GM19238 (cell line): ENCODE measurements around the gene CDR2.
"Not testable (repeated sequence)": the region's sequence is repeated elsewhere in the genome, so short reads cannot be mapped to it uniquely, and the experiment has no call there.

ENCODE experiments used
- DNase-seq: peaks from one replicate; pipeline ENCODE4 v3.0.0; 2011; ENCODE audit warnings: low spot score; ENCODE audit not compliant: insufficient read length

CDR2 gene

GRCh38 chr16:22308824-22309520, 65.4 kb downstream of the CDR2 start:
- DNase-seq: no peak

GRCh38 chr16:22307838-22308237, 66.6 kb downstream of the CDR2 start:
- no peak for DNase-seq

GRCh38 chr16:22306788-22307187, 67.6 kb downstream of the CDR2 start:
- no peak for DNase-seq

DNA sequence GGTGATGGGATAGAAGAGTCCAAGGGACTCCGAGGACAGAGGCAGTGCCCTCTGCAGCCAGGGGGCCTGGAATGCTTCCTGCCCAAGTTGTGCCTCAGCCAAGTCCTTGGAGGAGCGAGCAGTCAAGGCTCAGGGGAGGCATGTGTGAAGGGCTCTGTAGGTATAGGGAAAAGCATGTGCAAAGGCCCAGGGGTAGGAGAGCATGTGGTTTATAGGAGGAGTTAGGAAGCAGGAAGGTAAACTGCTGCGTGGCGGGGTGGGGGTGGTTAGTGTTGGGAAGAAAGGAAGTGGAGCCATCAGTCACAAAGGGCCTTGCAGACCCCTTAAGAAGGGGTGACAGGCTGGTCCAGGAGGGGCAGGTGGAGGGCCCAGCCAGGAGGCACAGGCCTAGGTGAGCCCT, 70.0 kb downstream of the CDR2 start:
- no peak for DNase-seq

- DNase-seq: no peak
Measured at GRCh38 chr16:22302776-22303363, 71.5 kb downstream of the CDR2 start.

DNA sequence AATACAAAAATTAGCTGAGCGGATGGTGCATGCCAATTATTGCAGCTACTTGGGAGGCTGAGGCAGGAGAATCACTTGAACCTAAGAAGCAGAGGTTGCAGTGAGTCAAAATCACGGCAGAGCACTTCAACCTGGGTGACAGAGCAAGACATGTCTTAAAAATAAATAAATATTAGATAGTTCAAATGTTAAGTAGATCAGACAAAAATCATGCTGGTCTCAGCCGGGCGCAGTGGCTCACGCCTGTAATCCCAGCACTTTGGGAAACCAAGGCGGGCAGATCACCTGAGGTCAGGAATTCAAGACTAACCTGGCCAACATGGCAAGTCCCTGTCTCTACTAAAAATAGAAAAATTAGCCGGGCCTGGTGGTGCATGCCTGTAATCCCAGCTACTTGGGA, 73.0 kb downstream of the CDR2 start:
- not testable (repeated sequence) for DNase-seq

- no peak for DNase-seq
Measured at GRCh38 chr16:22300427-22301071, 73.9 kb downstream of the CDR2 start.

DNA sequence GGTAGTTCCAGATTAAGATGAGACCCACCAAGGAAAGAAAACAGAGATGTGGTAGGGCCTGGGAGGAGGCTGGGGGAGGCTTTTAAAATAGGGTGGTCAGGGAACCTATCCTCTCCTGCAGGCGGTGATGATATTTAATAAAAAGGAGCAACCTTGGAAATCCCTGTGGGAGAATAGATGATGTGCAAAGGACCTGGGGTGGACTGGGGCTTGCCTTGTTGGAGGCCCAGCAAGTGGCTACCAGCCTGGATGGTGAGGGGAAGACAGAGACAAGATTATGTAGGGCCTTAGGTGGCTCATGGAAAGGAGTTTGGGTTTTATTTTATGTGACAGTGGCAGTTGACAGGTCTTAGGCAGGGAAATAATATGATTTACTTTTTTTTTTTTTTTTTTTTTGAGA, 75.4 kb downstream of the CDR2 start:
- no peak for DNase-seq

DNA sequence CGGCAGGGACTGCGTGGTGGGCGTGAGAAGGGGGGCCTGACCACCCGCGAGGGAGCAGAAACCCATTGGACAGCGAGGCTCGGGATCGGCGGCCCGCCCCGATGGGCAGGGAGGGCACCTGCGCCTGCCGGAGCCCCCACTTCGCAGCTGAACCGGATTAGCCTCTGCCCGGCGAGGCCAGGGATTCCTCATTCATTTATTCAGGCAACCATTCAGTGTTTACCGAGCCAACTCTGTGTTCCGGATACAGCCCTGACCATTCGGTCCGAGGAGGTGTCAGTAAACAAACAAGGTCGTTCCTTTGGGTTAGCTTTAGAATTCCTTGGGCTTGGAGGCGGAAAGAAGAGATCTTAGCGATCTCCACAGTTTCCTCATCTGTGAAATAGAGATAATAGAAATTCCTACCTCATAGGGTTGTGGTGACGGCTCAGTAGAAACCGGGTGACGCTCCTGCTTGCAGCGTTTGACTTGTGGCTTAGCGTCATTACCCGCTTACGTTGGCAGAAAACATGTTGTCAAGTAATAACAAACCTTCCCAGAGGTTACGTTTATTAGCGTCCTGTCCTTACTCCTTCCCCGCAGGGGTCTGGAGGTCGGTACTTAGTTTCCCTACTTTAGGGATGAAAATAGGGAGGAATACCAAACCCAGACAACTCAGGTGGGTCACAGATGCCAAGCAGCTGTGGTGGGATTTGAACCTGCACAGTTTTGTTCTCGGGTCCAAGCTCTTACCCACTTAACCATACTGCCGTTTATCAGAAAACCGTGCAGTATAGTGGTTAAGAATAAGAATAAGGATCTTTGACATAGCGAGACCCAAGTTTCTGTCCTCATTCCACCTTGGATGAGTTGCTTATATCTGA, 76.3 kb downstream of the CDR2 start:
- DNase-seq: peak; percentile 54

- peak; percentile 86 for DNase-seq
Measured at GRCh38 chr16:22297114-22297870, 77.1 kb downstream of the CDR2 start, which contains the start of gene POLR3E. TSS of gene POLR3E (plus strand) at chr16:22297409. CDS start at chr16:22302969, 5,560 bp downstream.

- DNase-seq: no peak
Measured at GRCh38 chr16:22296225-22297113, 78.0 kb downstream of the CDR2 start.
